KOPT-K1 (cell line): ENCODE data around the gene ITGBL1.

ENCODE experiments used
- H3K27ac ChIP-seq: fragments of 200-600 bp; sonication (generic); 2 replicates; pipeline ENCODE4 v1.5.1; 2016; ENCODE audit warnings: antibody characterized with exemption, mild to moderate bottlenecking, low read depth, low read length; ENCODE audit not compliant: poor library complexity, severe bottlenecking
- H3K36me3 ChIP-seq: fragments of 200-600 bp; sonication (generic); 2 replicates; pipeline ENCODE4 v1.5.1; 2017; ENCODE audit warnings: antibody characterized with exemption, mild to moderate bottlenecking, low read length, moderate library complexity; ENCODE audit not compliant: insufficient read depth
- H3K9me3 ChIP-seq: fragments of 200-600 bp; sonication (generic); 2 replicates; pipeline ENCODE4 v1.5.1; 2017; ENCODE audit warnings: antibody characterized with exemption, low read length, mild to moderate bottlenecking; ENCODE audit not compliant: insufficient read depth, poor library complexity, severe bottlenecking

The ITGBL1 gene, protein sequence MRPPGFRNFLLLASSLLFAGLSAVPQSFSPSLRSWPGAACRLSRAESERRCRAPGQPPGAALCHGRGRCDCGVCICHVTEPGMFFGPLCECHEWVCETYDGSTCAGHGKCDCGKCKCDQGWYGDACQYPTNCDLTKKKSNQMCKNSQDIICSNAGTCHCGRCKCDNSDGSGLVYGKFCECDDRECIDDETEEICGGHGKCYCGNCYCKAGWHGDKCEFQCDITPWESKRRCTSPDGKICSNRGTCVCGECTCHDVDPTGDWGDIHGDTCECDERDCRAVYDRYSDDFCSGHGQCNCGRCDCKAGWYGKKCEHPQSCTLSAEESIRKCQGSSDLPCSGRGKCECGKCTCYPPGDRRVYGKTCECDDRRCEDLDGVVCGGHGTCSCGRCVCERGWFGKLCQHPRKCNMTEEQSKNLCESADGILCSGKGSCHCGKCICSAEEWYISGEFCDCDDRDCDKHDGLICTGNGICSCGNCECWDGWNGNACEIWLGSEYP

DNA sequence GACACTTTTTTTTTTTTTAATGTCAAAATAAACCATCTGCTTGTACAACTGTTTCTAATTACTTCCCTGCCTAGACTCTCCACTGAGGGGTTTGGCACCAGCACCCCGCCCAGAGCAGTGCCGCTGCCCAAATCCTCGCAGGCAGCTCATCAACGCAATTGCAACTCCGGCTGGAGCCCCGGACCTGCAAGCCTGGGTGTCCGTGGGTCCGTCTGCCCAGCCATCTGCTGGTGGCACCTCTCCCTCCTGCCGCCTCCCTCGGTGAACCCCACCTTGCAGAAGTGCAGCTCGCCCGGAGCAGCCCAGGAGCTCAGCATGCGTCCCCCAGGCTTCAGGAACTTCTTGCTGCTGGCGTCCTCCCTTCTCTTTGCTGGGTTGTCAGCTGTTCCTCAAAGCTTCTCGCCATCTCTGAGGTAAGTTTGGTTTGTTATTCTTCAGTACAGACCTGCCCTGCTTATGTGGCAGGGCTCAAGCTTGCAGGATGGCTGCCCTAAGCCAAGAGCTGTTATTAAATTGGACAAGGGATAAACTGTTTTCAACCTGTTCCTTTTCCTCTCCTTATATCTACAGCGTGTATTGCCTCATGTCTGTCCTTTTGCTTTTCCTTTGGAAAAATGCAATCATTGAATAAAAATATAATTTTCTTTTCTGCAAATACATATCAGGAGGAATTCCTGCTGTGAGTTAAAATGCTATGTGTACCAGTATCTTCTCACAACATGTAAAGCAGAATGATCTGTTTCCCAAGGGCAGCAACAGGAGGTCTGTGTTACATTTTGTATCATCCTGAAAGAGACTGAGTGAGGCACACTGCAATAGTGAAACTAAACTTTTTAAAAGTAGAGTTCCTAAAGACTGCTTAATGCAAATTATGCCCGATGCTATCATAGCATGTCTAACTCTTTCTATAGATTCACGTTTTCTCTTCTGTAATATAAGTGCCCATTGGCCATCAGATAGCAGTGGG, at the start of gene ITGBL1:
TSS of gene ITGBL1 (plus strand) at position 157 of the 967 bp plus-strand sequence. CDS start at position 316, 159 bp downstream.
- Histone ChIP-seq H3K27ac (no peak within 1 kb of the TSS), H3K9me3 (no peaks in the 10 kb centered on the region), H3K36me3 (no peaks in the 10 kb centered on the region)

DNA sequence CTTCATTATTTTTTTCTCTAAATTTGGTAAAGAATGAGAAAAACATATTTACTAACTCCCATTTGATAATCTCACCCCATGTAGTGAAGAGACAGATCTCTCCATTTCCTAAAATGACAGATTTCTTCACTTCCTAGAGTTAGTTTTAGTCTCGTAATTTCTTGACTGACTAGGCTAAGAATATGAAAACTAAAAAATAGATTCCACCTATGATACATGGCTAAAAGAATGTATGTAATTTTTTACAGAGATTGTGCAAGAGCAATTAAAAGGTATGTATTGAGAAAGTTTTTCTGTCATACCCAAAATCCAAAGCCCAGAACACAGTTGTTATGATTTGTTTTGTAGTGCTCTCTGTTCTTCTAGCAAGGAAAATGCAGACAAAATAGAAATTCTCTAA, 45.7 kb upstream of the ITGBL1 start:
- no peaks in the 10 kb centered on the region for H3K36me3 ChIP-seq
- H3K9me3 ChIP-seq = no peaks in the 10 kb centered on the region
- no peak overlapping the region for H3K27ac ChIP-seq

DNA sequence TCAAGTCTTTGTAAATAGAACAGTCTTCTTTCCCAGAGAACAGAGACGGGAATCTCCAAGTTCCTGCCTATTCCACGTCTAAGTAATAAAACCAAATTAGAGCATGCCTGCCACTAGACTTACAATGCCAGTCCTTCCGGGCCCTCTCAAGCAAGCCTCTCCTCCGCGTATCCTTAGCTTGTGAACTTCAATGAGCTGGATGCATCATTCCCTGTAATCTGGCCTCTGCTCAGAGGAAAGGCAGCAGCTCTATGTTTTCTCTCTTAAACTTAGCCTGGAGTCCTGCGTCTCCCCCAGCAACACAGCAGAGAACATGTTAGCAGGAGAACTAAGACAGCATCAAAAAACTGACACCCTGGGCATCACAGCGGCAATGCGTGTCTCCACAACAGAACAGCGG, 44.3 kb upstream of the ITGBL1 start:
- Histone ChIP-seq H3K9me3 (no peaks in the 10 kb centered on the region), H3K36me3 (no peaks in the 10 kb centered on the region), H3K27ac (no peak overlapping the region)

DNA sequence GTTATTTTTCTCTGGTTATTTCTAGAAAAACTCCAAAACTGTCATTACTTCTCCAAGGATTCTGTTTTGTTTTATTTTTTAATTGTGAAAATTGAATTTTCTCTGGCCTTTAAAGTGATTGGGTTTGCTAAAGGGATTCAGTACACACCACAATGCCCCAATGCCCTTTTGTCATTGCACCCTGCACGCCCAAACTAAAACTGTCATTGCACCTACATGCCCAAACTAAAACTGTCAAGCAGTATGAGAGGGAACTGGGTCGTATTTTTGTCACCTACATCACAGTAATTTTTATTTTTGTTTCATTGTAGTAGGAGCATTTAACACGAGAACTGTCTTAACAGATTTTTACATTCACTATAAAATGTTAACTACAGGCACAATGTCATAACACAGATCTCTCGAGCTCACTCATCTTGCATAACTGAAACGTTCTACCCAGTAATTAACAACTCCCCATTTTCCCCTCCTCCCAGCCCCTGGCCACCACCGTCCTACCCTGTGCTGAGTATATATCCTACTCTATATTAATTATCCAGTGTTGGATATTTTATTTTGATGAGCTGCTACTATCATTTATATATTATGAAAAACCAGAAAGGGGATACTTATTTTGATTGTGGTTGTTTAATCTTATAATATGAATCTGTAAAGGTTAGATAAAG, 43.4 kb upstream of the ITGBL1 start:
- no peaks in the 10 kb centered on the region for H3K9me3 ChIP-seq
- H3K27ac ChIP-seq = no peak overlapping the region
- H3K36me3 ChIP-seq = no peaks in the 10 kb centered on the region

DNA sequence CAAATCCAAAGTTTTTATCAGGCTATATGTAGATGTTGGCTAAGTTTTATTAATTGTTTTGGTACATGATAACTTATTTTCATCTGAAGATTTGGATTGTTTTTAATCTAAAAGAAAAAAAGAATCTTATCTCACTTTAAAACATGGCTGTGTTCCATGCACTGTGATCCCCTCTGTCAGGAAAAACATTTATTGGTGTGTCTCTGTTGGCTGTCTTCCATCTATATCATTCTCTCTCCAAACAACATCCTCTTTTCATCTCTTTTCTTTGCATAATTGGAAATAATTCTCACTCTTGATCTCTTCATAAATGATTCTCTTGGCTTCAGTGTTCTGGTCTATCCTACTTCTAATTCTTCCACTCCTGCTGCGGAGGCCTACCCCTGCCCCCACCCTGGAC, 40.4 kb upstream of the ITGBL1 start:
- Histone ChIP-seq H3K36me3 (no peaks in the 10 kb centered on the region), H3K9me3 (no peaks in the 10 kb centered on the region), H3K27ac (no peak overlapping the region)

DNA sequence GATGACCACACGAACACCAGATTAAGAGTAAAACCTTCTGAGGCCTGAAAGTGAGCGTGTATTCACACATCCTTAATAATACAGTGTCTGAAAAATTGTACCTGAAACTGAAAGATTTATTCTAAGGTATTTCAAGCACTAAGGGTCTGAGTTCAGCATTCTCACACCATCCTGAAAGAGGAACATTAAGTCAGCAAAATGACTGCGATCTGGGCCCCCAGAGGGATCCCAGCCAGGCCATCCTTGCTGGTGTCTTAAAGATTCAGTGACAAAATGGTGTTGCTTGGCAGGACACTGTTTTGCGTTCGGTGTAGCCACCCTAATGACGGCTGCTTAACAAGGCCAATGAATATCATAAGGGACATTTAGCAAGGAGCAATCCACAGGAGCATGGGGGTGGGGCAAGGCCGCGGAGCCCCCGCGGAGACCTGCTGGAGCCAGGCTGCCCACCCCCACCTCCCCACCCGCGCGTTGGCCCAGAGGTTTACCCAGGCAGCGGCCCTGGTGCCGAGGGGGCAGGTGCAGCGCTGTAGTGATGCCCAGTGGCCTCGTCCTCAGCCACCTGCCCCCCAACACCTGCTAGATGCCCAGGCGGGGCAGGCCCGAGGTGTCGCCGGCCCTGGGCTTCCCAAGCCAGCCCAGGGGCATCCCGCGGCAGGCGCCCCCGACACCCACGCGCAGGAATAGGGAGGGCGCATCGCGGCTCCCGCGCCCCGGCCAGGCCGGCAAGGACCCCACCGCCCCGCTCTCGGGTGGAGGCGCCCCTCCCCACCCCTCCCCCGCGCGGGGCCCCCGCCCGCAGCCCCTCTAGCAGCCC, 36.9 kb upstream of the ITGBL1 start:
- Histone ChIP-seq H3K9me3 (no peaks in the 10 kb centered on the region), H3K36me3 (no peaks in the 10 kb centered on the region), H3K27ac (no peak overlapping the region)

DNA sequence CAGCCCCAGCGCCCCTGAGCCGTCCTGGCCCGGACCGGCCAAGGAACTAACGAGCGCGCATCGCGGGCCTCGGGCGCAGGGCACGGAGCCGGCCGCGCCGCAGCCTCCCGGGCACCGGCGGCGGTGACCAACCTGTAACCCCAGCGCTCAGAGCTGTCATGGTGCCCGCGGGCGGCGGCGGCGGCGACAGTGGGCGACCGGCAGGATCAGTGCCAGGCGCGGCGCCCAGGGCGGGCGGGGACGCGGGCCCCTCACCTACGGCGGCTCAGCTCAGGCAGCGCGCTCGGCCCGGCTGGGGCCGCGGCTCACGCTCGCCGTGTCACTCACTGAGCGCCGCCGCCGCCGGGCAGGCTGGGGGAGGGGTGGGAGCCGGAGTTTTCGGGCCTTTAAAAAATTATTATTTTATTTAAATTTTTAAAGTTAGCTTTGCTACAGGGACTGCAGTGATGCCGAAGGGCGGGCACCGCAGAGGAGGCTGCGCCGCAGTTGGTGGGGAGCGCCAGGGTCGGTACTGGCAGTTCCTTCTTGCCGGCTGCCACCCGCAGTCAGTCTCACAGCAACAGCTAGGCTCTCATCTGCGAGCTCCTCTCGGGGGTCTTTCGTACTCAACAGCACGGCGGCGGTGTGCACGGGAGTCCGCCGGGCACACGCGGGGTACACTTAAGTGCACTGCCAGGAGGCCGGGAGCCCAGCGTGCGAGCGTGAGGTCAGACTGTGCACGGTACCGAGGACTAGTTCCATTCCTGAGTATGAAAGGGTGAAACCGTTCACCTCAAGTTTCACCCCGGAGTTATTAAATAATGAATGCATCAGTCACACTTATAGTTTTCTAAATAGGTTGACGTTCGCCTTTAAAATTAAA, 36.1 kb upstream of the ITGBL1 start, which contains the start of gene NALCN:
TSS of gene NALCN (minus strand) at position 328 of the 862 bp plus-strand sequence. CDS start 17,382 bp downstream, outside the sequence.
- Histone ChIP-seq H3K36me3 (no peaks in the 10 kb centered on the region), H3K27ac (no peak within 1 kb of the TSS), H3K9me3 (no peaks in the 10 kb centered on the region)

DNA sequence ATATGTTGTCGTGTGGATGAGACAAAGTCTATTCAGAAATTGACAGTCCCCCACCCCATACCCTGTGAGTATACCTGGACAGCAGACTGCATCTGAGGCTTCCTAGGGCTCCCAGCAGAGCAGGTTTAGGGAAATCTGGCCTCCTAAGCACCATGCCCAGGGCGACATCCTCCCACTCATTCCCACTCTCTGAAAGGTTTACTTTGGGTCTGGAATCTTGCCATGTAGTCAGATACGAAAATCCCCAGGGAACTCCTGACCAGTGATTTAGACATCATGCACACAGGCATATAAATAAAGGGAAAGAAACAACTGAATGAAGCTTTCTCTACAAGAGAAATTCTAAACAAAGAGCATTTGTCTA, 35.5 kb upstream of the ITGBL1 start:
- H3K36me3 ChIP-seq = no peaks in the 10 kb centered on the region
- H3K9me3 ChIP-seq = no peaks in the 10 kb centered on the region
- no peak overlapping the region for H3K27ac ChIP-seq

DNA sequence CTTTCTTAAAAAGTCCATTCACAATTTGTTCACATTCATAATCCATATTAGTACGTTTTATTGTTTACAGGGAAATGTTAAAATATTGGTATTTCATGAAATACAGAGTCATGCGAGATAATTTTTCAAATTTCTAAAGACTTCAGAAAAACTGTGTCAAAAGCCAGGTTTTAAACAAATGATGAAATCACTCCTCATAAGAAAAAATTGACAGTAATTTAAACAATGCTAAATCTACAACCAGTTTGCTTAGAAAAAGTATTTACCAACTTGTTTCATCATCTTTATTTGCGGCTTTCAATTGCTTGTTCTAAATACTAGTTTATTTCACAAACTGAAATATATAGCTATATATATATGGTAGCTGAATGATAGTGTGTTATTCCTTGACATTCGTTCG, 35.0 kb upstream of the ITGBL1 start:
- H3K27ac ChIP-seq = no peak overlapping the region
- H3K9me3 ChIP-seq = no peaks in the 10 kb centered on the region
- H3K36me3 ChIP-seq = no peaks in the 10 kb centered on the region

DNA sequence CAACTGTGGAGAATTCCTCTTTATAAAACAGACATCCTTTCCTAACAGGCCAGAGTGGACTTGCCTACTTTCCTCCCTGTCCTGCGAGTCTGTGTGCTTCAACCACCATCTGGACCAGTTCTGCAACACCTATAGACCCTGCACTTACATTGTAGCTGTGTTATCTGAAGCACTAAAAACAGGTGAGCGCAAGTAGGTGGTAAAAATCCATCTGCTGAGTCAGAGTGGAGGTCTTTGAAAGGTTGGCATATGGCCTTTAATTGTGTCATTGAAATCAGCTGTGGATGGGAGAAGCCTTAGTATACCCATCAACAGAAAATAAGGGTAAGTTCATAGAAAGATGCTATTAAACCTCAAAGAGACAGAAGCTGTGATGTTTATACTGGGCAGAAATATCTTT, 28.6 kb upstream of the ITGBL1 start:
- Histone ChIP-seq H3K9me3 (no peaks in the 10 kb centered on the region), H3K27ac (no peak overlapping the region), H3K36me3 (no peaks in the 10 kb centered on the region)

DNA sequence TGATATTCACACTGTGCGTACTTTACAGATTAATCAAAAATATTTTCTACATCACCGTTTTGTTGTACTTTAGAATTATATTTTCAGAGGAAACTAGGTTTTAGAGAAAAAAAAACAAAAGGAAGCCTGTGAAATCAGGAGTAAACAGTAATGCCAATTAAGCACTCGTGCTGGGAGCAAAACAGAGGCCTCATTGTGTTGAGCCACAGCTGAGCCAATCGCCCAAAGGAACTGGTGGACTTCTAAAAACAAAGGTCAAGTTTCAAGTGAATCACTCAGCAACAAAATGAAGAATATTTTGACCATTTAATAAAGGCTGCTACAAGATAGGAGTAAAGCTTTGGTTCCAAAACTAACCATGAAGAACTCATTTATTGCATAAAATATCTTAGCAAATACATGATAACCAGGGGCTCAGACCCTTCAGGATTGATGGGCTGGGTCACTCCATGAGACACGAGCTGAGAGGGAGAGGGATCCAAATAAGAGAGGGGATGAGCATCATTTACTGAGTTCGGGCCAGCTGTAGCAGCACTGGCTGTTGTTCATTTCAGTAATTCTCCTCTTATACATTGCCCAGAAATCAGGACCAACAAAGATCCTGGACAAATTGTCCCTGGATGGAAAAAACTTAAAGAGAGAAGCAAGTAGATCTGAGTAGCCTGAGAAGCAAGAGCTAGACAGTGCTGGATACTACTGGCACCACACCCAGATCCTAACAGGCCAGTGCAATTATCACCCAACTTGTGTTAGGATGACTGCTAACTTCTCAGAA, 27.9 kb upstream of the ITGBL1 start:
- H3K9me3 ChIP-seq = no peaks in the 10 kb centered on the region
- H3K27ac ChIP-seq = no peak overlapping the region
- no peaks in the 10 kb centered on the region for H3K36me3 ChIP-seq

DNA sequence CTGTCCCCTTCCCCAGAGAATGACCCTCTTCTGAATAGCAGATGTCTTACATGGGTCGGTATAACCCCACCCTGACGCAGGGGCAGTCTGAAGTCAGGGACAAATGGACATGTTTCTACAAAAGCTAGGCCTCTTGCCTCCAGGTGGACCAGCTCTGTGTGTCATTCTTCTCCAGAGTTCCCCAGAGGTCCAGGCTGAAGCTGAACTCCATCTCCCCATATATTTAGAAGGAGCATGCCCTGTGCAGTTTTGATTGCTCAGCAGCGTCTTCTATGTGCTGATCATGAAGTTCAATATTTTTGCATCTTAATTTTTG, 27.4 kb upstream of the ITGBL1 start:
- Histone ChIP-seq H3K36me3 (no peaks in the 10 kb centered on the region), H3K27ac (no peak overlapping the region), H3K9me3 (no peaks in the 10 kb centered on the region)

DNA sequence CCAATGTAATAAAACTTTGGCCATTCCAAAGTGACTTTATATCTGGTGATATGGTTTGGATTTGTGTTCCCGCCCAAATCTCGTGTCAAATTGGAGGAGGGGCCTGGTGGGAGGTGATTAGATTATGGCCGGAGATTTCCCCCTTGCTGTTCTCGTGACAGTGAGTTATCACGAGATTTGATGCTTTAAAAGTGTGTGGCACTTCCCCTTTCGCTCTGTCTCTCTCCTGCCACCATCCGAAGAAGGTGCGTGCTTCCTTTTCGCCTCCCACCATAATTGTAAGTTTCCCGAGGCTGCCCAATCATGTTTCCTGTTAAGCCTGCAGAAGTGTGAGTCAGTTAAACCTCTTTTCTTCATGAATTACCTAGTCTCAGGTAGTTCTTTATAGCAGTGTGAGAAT, 26.9 kb upstream of the ITGBL1 start:
- H3K36me3 ChIP-seq = no peaks in the 10 kb centered on the region
- no peak overlapping the region for H3K27ac ChIP-seq
- no peaks in the 10 kb centered on the region for H3K9me3 ChIP-seq
